Stimulated activated CD8-positive, alpha-beta memory T cell treated with anti-CD3 and anti-CD28 coated beads, Interleukin-7, amount 100 ng/mL, for 4 hours (primary cell): ENCODE measurements around the gene SPRR5.

ENCODE experiments used
- DNase-seq, 2 donors: peaks; one replicate each; pipeline ENCODE4 v3.0.0-alpha.2; 2020; ENCODE audit warnings: low read depth in 2 of 2

The SPRR5 gene

DNA sequence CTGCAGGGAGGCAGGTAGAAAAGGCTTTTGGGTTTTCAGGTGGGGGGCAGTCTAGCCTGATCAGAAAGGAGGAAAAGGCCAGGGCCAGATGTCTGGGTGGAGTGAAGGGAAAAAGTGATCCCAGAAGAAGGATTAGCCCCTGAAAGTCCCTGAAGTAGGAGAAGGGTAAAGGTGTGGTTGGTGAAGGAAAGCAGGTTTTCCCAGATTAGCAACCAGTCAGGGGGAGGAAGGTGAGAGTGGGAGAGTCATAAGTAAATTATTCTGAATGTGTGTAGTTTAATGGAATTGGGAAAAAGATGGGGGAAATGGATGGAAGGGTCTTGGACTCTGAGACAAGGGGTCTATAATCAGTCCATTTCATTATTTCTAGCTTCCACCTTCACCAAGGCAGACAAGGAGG is 36.2 kb downstream of the SPRR5 start:
- no peak for DNase-seq

DNA sequence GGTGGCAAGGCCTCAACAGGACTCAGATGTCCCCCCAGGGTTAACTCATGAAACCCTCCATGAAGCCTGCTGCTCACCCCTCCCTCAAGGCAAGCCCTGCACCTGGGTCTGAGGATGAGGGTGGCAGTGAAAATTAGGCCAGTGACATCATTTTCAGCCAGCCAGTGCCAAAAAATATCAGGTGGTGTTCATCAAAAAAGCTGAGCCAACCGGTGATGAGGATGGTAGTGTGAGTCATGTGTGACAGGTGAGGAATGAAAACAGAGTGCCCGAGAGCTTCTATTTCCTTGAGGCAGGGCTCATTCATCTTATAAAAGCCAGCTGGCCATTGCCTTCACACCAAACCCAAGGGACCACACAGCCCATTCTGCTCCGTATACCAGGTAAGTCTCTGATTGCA is 36.7 kb downstream of the SPRR5 start, which contains the start of gene SPRR1A:
SPRR1A (plus strand) TSS at position 339 of the 400 bp plus-strand sequence. CDS start 1,150 bp downstream, outside the sequence.
- DNase-seq: no peak

DNA sequence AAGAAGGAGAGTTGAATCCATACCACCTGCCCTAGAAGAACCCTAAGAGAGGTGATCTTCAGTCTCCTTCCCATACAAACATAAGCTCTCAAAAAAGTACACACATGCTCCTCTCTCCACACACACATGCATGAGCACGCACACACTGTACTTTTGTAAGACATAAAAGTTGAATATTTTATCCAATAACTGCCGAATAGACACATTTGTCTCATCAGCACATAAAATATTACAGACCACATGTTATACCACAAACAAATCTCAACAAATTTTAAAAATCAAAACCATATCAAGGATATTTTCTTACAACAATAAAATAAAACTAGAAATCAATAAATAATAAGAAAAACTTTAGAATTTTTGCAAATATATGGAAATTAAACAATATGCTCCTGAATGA is 39.6 kb downstream of the SPRR5 start:
- DNase-seq: no peak

DNA sequence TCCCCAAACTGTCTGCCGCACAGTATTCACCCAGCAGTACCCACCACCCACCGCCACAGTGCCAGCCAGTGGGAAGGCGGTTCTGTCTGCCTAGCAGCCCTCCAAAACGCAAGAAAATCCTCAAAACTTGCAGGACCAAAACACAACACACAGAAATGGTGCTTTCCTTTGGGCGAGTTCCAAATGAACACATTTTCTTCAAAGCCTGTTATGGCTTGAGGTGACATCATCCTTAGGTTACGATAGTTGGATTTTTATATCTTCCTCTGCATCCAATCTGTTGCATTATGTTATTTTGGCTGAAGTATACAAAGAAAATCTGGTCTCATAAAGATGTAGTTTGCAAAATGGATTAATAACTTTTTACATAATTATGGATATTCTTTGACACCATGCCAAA is 46.2 kb downstream of the SPRR5 start:
- no peak for DNase-seq

DNA sequence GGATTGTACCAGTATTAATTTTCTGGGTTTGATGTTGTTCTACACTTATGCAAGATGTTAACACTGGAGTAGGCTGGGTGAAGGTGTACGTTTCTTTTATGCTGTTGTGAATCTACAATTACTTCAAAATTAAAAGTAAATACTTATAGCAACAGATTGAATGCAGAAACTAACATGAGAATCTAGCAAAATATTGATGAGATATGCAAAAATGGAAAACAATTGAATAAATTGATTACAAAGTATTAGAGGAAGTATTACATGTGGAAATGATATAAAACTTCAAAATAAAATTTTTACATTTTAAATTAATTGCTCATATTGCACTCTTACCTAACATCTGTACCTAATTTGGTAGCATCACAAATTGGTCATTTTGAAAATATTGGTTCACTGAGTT is 48.8 kb downstream of the SPRR5 start:
- DNase-seq: no peak

DNA sequence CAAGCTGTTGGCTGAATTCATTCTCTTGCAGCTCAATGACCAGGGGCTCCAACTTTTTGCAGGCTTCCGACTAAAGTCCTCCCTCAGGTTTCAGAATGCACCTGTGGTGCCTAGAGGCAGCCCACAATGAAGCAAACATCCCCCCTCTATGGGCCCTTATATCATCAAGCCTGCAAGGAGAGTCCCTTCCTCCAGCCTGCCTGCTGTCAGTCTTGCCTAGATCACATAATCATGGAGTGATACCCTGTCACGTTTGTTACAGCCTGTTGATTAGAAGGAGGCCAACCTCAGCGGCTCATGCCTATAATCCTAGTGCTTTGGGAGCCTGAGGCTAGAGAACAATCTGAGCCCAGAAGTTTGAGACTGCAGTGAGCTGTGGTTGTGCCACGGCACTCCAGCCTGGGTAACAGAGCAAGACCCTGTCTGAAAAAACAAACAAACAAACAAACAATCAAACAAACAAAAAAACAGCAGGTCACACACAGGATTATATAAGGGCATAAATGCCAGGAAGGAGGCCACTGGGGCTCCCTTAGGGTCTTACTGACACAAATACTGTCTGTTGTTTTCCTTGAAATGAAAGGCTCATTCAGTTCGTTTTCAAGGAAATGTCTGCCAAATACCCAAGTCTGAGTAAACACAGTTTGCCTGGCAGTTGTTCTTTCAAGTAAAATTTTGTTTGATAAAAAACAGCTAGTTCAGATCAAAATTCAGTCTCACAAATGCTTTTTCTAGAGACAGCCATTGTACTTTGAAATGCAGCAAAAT is 49.8 kb downstream of the SPRR5 start:
- no peak for DNase-seq

DNA sequence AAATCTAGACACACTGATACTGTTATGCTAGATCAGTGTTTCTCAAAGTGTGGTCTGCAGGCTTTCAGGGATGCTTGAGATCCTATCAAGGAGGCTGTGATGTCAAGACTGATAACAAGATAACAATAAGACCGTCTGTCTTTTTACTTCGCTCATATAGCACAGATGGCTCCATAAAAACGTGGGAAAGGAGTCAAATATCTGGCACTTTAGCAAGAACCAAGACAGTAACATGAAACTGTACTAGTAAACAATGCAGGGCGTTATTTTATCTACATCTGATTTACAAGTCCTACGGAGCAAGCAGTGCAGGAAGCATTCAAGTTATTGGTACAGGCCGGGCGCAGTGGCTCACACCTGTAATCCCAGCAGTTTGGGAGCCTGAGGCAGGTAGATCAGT is 50.9 kb downstream of the SPRR5 start:
- no peak for DNase-seq

DNA sequence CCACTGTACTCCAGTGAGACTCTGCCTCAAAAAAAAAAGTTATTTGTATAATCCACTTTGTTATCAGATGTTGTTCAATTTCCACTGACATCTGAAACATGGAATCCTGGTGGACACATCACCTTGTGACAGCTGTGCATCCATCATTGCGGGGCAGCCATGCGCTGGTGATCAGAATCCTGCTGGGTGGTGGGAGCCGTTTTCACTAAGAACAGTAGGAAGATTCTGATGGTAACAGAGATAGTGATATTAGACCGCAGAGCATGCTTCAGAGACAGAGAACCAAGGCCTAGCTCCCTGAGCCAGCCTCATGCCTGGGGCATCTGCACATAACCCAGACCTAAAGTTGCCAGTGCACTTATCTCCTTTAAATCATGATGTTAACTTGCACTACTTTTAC is 51.5 kb downstream of the SPRR5 start:
- DNase-seq: no peak
